ENCODE results near the gene CHAF1B. TPM values are rescaled to one million over a fixed set of nuclear protein-coding genes. Genes with fewer than 3 reads are reported as not detected.

The CHAF1B gene
- total RNA-seq, 2 experiments from 2014 or later, result 9.9 to 24.0 TPM

GRCh38 chr21:36411301-36411700, 26.1 kb downstream of the CHAF1B start:
- Histone ChIP-seq H3K36me3 (ENCODE audit: insufficient read depth, low read length) (peaks cover 76% of the 10 kb centered on the region), H3K9me3 (ENCODE audit: low read length) (no peaks in the 10 kb centered on the region), H3K79me2 (ENCODE audit: insufficient read depth, low read depth, low read length) (no peaks in the 10 kb centered on the region), H3K4me1 (ENCODE audit: insufficient read depth, low read length, poor library complexity, severe bottlenecking) (no peaks in the 10 kb centered on the region), H3K4me2 (ENCODE audit: low read length) (no peak overlapping the region), H2AFZ (ENCODE audit: low read length) (no peak overlapping the region), H3K4me3 (ENCODE audit: low read depth, low read length, poor library complexity, severe bottlenecking) (no peak overlapping the region), H3K9me2 (ENCODE audit: insufficient read depth, low read length) (no peaks in the 10 kb centered on the region), H3K27ac (ENCODE audit: low read depth, low read length, poor library complexity, severe bottlenecking) (no peak overlapping the region), H4K20me1 (ENCODE audit: insufficient read depth, low read length) (no peaks in the 10 kb centered on the region)
- DNase-seq (ENCODE audit: low spot score), result no peak
- ChIA-PET CTCF (ENCODE audit: unreplicated experiment) (no interaction called here), POLR2A (no interaction called here)
- no peak for TF ChIP-seq EZH2phosphoT487 (IDR thresholded peaks at IDR 0.05; ENCODE audit: borderline replicate concordance, low read depth, low read length)
- TF ChIP-seq CTCF (conservative IDR thresholded peaks at IDR 0.05; ENCODE audit: low read length), result no peak
- BruUV-seq (replicated peaks), result no TSS peak
- intact Hi-C loops (cut with micrococcal nuclease; ENCODE audit: unreplicated experiment), result no loop called here

GRCh38 chr21:36412916-36413315, 27.7 kb downstream of the CHAF1B start:
- H3K9me2 ChIP-seq (ENCODE audit: insufficient read depth, low read length), result no peaks in the 10 kb centered on the region
- peaks cover 80% of the 10 kb centered on the region for H3K36me3 ChIP-seq (ENCODE audit: insufficient read depth, low read length)
- H3K79me2 ChIP-seq (ENCODE audit: insufficient read depth, low read depth, low read length), result no peaks in the 10 kb centered on the region
- no peaks in the 10 kb centered on the region for H3K4me1 ChIP-seq (ENCODE audit: insufficient read depth, low read length, poor library complexity, severe bottlenecking)
- TF ChIP-seq CTCF (conservative IDR thresholded peaks at IDR 0.05; ENCODE audit: low read length) (no peak), EZH2phosphoT487 (IDR thresholded peaks at IDR 0.05; ENCODE audit: borderline replicate concordance, low read depth, low read length) (no peak)
- no peak overlapping the region for H3K4me3 ChIP-seq (ENCODE audit: low read depth, low read length, poor library complexity, severe bottlenecking)
- ChIA-PET POLR2A (no interaction called here), CTCF (ENCODE audit: unreplicated experiment) (no interaction called here)
- H4K20me1 ChIP-seq (ENCODE audit: insufficient read depth, low read length), result no peaks in the 10 kb centered on the region
- intact Hi-C loops (cut with micrococcal nuclease; ENCODE audit: unreplicated experiment), result no loop called here
- no peak for DNase-seq (ENCODE audit: low spot score)
- no peak overlapping the region for H3K27ac ChIP-seq (ENCODE audit: low read depth, low read length, poor library complexity, severe bottlenecking)
- no peak overlapping the region for H3K4me2 ChIP-seq (ENCODE audit: low read length)
- H2AFZ ChIP-seq (ENCODE audit: low read length), result no peak overlapping the region
- H3K9me3 ChIP-seq (ENCODE audit: low read length), result no peaks in the 10 kb centered on the region
- no TSS peak for BruUV-seq (replicated peaks)

- ChIA-PET POLR2A (no interaction called here), CTCF (ENCODE audit: unreplicated experiment) (no interaction called here)
- no TSS peak for BruUV-seq (replicated peaks)
- Histone ChIP-seq H3K9me3 (ENCODE audit: low read length) (no peaks in the 10 kb centered on the region), H3K79me2 (ENCODE audit: insufficient read depth, low read depth, low read length) (no peaks in the 10 kb centered on the region), H3K9me2 (ENCODE audit: insufficient read depth, low read length) (no peaks in the 10 kb centered on the region), H4K20me1 (ENCODE audit: insufficient read depth, low read length) (no peaks in the 10 kb centered on the region; the same call in 1 of the 2 replicates), H3K4me1 (ENCODE audit: insufficient read depth, low read length, poor library complexity, severe bottlenecking) (no peaks in the 10 kb centered on the region), H3K36me3 (ENCODE audit: insufficient read depth, low read length) (peaks cover 77% of the 10 kb centered on the region), H2AFZ (ENCODE audit: low read length) (no peak overlapping the region), H3K27ac (ENCODE audit: low read depth, low read length, poor library complexity, severe bottlenecking) (no peak overlapping the region), H3K4me3 (ENCODE audit: low read depth, low read length, poor library complexity, severe bottlenecking) (no peak overlapping the region), H3K4me2 (ENCODE audit: low read length) (no peak overlapping the region)
- TF ChIP-seq CTCF (conservative IDR thresholded peaks at IDR 0.05; ENCODE audit: low read length) (no peak), EZH2phosphoT487 (IDR thresholded peaks at IDR 0.05; ENCODE audit: borderline replicate concordance, low read depth, low read length) (no peak)
- DNase-seq (ENCODE audit: low spot score), result no peak
- intact Hi-C loops (cut with micrococcal nuclease; ENCODE audit: unreplicated experiment), result no loop called here
Measured at GRCh38 chr21:36415375-36415774, 30.2 kb downstream of the CHAF1B start.
